Activated naive CD8-positive, alpha-beta T cell treated with anti-CD3 and anti-CD28 coated beads, Interleukin-2, amount 10 ng/mL, durations not matched to agents 7 days and 5 days (primary cell): Measurements from ENCODE around the gene B3GNT5. TPM values are rescaled to one million over a fixed set of nuclear protein-coding genes. Genes with fewer than 3 reads are reported as not detected.

Experiments used
- ATAC-seq: fragments of 150-1000 bp; cut with Tn5 transposase; one replicate; pipeline ENCODE4 v1.10.0; 2021; ENCODE audit warnings: low read depth, moderate library complexity
- POLR2A ChIA-PET: fragments of 350-600 bp; sonication (Branson Sonifier 250); formaldehyde crosslinking; loops from one replicate; lab custom pipeline; 2021; ENCODE audit warnings: antibody characterized with exemption; lab: Charles Lee
- DNase-seq: peaks from one replicate; pipeline ENCODE4 v3.0.0; 2021
- H3K27ac Mint-ChIP-seq: one replicate; pipeline ENCODE4 v1.8.0; 2022; ENCODE audit warnings: mild to moderate bottlenecking, mixed read lengths
- H3K27me3 Mint-ChIP-seq: one replicate; pipeline ENCODE4 v1.8.0; 2022; ENCODE audit warnings: mild to moderate bottlenecking, moderate library complexity, mixed read lengths
- H3K36me3 Mint-ChIP-seq: one replicate; pipeline ENCODE4 v1.8.0; 2021; ENCODE audit warnings: mild to moderate bottlenecking, mixed read lengths
- H3K4me1 Mint-ChIP-seq: one replicate; pipeline ENCODE4 v1.8.0; 2021; ENCODE audit warnings: mixed read lengths
- H3K4me3 Mint-ChIP-seq: one replicate; pipeline ENCODE4 v1.8.0; 2022; ENCODE audit warnings: mild to moderate bottlenecking, moderate library complexity, mixed read lengths
- H3K9me3 Mint-ChIP-seq: one replicate; pipeline ENCODE4 v1.8.0; 2021; ENCODE audit warnings: mixed read lengths
- total RNA-seq, 2 experiments: library from RNA; stranded (reverse); gene quantifications; one replicate each; pipeline ENCODE4 v1.2.3, GENCODE V29; 2021

The B3GNT5 gene
- total RNA-seq, 2 experiments from 2014 or later = 0.61 to 0.79 TPM

- Mint-ChIP-seq H3K27ac (no peak overlapping the region), H3K4me3 (no peak overlapping the region), H3K9me3 (no peaks in the 10 kb centered on the region), H3K36me3 (peaks cover 21% of the 10 kb centered on the region), H3K27me3 (no peaks in the 10 kb centered on the region), H3K4me1 (peaks cover 4% of the 10 kb centered on the region)
- POLR2A ChIA-PET = no interaction called here
- no peak for DNase-seq
- ATAC-seq = no peak
Observed at GRCh38 chr3:183312433-183312832, 59.4 kb downstream of the B3GNT5 start.

GRCh38 chr3:183313351-183313750 is 60.3 kb downstream of the B3GNT5 start:
- H3K36me3 Mint-ChIP-seq = peaks cover 21% of the 10 kb centered on the region
- DNase-seq = no peak
- H3K4me1 Mint-ChIP-seq = peaks cover 3% of the 10 kb centered on the region
- POLR2A ChIA-PET = no interaction called here
- no peaks in the 10 kb centered on the region for H3K27me3 Mint-ChIP-seq
- no peak overlapping the region for H3K4me3 Mint-ChIP-seq
- no peaks in the 10 kb centered on the region for H3K9me3 Mint-ChIP-seq
- no peak overlapping the region for H3K27ac Mint-ChIP-seq
- ATAC-seq = no peak

GRCh38 chr3:183313764-183314163 is 60.7 kb downstream of the B3GNT5 start:
- peaks cover 4% of the 10 kb centered on the region for H3K4me1 Mint-ChIP-seq

GRCh38 chr3:183315739-183316138 is 62.7 kb downstream of the B3GNT5 start:
- POLR2A ChIA-PET = interaction anchor here (1.2 kb wide), 1 partner anchor 63 kb away, joined by 3 read pairs; no protein-coding TSS in a partner anchor
- no peak overlapping the region for H3K27ac Mint-ChIP-seq
- DNase-seq (no peak), ATAC-seq (no peak)
- no peaks in the 10 kb centered on the region for H3K27me3 Mint-ChIP-seq
- no peak overlapping the region for H3K4me3 Mint-ChIP-seq
- H3K4me1 Mint-ChIP-seq = peaks cover 14% of the 10 kb centered on the region
- H3K9me3 Mint-ChIP-seq = no peaks in the 10 kb centered on the region
- peaks cover 13% of the 10 kb centered on the region for H3K36me3 Mint-ChIP-seq

More at GRCh38 chr3:183313764-183314163, 60.7 kb downstream of the B3GNT5 start:
- Mint-ChIP-seq H3K4me3 (no peak overlapping the region), H3K9me3 (no peaks in the 10 kb centered on the region), H3K36me3 (peaks cover 21% of the 10 kb centered on the region), H3K27ac (no peak overlapping the region), H3K27me3 (no peaks in the 10 kb centered on the region)
- POLR2A ChIA-PET = no interaction called here
- DNase-seq = no peak
- ATAC-seq = no peak

- ATAC-seq (no peak), DNase-seq (no peak)
- no peak overlapping the region for H3K27ac Mint-ChIP-seq
- peaks cover 13% of the 10 kb centered on the region for H3K4me1 Mint-ChIP-seq
- H3K4me3 Mint-ChIP-seq = no peak overlapping the region
- POLR2A ChIA-PET = no interaction called here
- no peaks in the 10 kb centered on the region for H3K27me3 Mint-ChIP-seq
- peaks cover 5% of the 10 kb centered on the region for H3K36me3 Mint-ChIP-seq
- no peaks in the 10 kb centered on the region for H3K9me3 Mint-ChIP-seq
Observed at GRCh38 chr3:183317271-183317670, 64.2 kb downstream of the B3GNT5 start.

- Mint-ChIP-seq H3K4me1 (peaks cover 13% of the 10 kb centered on the region), H3K27me3 (no peaks in the 10 kb centered on the region), H3K27ac (peak overlapping the region; percentile 0), H3K9me3 (no peaks in the 10 kb centered on the region), H3K36me3 (peaks cover 5% of the 10 kb centered on the region), H3K4me3 (no peak overlapping the region)
- DNase-seq (no peak), ATAC-seq (no peak)
- POLR2A ChIA-PET = no interaction called here
Observed at GRCh38 chr3:183317886-183318865, 65.1 kb downstream of the B3GNT5 start.

- POLR2A ChIA-PET = no interaction called here
- H3K4me1 Mint-ChIP-seq = peaks cover 16% of the 10 kb centered on the region
- H3K4me3 Mint-ChIP-seq = peak overlapping the region; percentile 46
- no peaks in the 10 kb centered on the region for H3K9me3 Mint-ChIP-seq
- H3K27ac Mint-ChIP-seq = peak overlapping the region; percentile 64
- peaks cover 7% of the 10 kb centered on the region for H3K36me3 Mint-ChIP-seq
- ATAC-seq (peak; percentile 45), DNase-seq (no peak)
- H3K27me3 Mint-ChIP-seq = no peaks in the 10 kb centered on the region
Observed at GRCh38 chr3:183318877-183319276, 65.8 kb downstream of the B3GNT5 start.

GRCh38 chr3:183319371-183319770 is 66.3 kb downstream of the B3GNT5 start:
- POLR2A ChIA-PET = no interaction called here
- ATAC-seq (peak; percentile 71), DNase-seq (no peak)
- H3K9me3 Mint-ChIP-seq = no peaks in the 10 kb centered on the region
- no peaks in the 10 kb centered on the region for H3K27me3 Mint-ChIP-seq
- H3K4me3 Mint-ChIP-seq = peak overlapping the region; percentile 46
- H3K36me3 Mint-ChIP-seq = peaks cover 5% of the 10 kb centered on the region
- peak overlapping the region; percentile 64 for H3K27ac Mint-ChIP-seq
- H3K4me1 Mint-ChIP-seq = peaks cover 17% of the 10 kb centered on the region

Other genes starting within 250 kb of the B3GNT5 start
- 10 to 100 TPM; 31.2 to 38.0 TPM for gene MCCC1, start 153.8 kb upstream of the B3GNT5 start, total RNA-seq
- 10 to 100 TPM; 14.6 to 17.8 TPM for gene LAMP3, start 90.5 kb upstream of the B3GNT5 start, total RNA-seq
- gene MCF2L2, start 175.4 kb downstream of the B3GNT5 start, total RNA-seq = 1 to 10 TPM; 6.5 to 8.2 TPM